ENCODE results near the gene TMPRSS4. TPM values are rescaled to one million over a fixed set of nuclear protein-coding genes. Genes with fewer than 3 reads are reported as not detected.
A peak's percentile ranks its signal among the peaks of the same experiment; 100 is the strongest.
"Not testable (repeated sequence)": the region's sequence is repeated elsewhere in the genome, so short reads cannot be mapped to it uniquely, and the experiment has no call there.

TMPRSS4 gene
- total and polyA plus RNA-seq, 4 donors = 0.96 to 6.5 TPM; not detected in 2

DNA sequence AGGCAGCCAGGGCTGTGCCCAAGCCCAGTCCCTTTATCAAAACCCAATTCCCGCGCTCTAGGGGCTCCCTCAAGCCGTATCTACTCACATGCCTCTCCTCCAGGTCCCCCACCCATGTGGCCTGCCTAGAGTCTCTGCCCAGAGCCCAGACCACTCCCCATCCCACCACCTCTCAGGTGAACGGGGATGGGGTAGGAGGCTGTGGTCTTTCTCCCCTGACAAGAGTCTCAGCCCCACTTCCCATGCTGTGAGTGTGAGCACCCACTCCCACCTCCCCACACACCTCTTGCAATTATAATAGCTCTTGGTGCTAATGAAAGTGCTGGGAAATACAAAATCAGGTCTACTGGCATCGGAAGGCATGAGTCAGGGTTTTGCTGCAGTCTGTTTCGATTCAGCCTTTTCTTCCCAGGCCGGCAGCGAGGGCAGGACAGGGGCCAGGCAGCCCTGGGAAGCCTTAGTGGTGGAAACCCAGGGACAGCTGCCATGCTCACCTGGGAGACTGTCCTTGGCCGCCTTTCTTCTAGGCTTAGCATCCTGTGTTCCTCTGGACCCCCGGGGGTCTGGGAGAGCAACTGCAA lies 16.7 kb upstream of the TMPRSS4 start:
- ATAC-seq (ENCODE audit: low FRiP score) (peak; percentile 8), DNase-seq (peak in 1 of 2 donors; percentile 64)
- H3K27me3 ChIP-seq (ENCODE audit: control insufficient read depth in 1 of 2, insufficient read depth in 2 of 2, low read length in 1 of 2) = no peaks in the 10 kb centered on the region

DNA sequence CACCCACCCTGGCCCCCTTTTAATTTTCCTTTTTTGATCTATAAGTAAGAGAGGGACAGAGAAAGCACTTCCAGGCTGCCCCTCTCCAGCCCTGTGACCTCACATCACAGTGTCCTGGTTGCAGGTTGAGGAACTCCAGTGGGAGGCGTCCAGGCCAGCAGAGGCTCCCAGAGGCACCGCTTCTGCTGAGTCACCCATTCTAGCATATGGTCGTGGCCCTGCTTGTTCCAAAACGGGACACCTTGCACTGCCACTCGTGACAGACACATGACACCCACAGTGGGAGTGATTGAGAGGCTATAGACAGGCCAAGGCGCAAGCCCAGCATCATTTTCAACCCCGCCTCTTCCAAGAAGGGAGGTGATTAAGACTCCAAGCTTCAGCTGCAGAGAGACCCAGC lies 16.0 kb upstream of the TMPRSS4 start:
- Histone ChIP-seq H3K4me1 (ENCODE audit: control insufficient read depth in 1 of 2, insufficient read depth in 2 of 2, low read length in 2 of 2) (no peaks in the 10 kb centered on the region), H3K36me3 (ENCODE audit: control insufficient read depth in 1 of 2, insufficient read depth in 2 of 2, low read length in 1 of 2) (no peaks in the 10 kb centered on the region), H3K4me3 (ENCODE audit: low read length in 2 of 2) (no peak overlapping the region), H3K9me3 (ENCODE audit: control insufficient read depth, low read length) (no peaks in the 10 kb centered on the region), H3K27me3 (ENCODE audit: control insufficient read depth in 1 of 2, insufficient read depth in 2 of 2, low read length in 1 of 2) (no peaks in the 10 kb centered on the region), H3K27ac (ENCODE audit: low read depth in 1 of 2, low read length in 2 of 2) (no peak overlapping the region)
- ATAC-seq (ENCODE audit: low FRiP score) (no peak), DNase-seq (peak; percentile 45 to 76)
- intact Hi-C loops (cut with DNase I) = no loop called here
- 50 to 51% methylated on average over 7 of the region's 7 CpGs for WGBS, 2 donors

More for the DNA sequence above, 16.7 kb upstream of the TMPRSS4 start:
- Histone ChIP-seq H3K27ac (ENCODE audit: low read depth in 1 of 2, low read length in 2 of 2) (no peak overlapping the region), H3K9me3 (ENCODE audit: control insufficient read depth, low read length) (no peaks in the 10 kb centered on the region), H3K4me3 (ENCODE audit: low read length in 2 of 2) (no peak overlapping the region), H3K4me1 (ENCODE audit: control insufficient read depth in 1 of 2, insufficient read depth in 2 of 2, low read length in 2 of 2) (no peaks in the 10 kb centered on the region), H3K36me3 (ENCODE audit: control insufficient read depth in 1 of 2, insufficient read depth in 2 of 2, low read length in 1 of 2) (no peaks in the 10 kb centered on the region)
- intact Hi-C loops (cut with DNase I) = no loop called here
- WGBS, 2 donors = 77 to 86% methylated on average over 8 to 10 of the region's 10 CpGs

DNA sequence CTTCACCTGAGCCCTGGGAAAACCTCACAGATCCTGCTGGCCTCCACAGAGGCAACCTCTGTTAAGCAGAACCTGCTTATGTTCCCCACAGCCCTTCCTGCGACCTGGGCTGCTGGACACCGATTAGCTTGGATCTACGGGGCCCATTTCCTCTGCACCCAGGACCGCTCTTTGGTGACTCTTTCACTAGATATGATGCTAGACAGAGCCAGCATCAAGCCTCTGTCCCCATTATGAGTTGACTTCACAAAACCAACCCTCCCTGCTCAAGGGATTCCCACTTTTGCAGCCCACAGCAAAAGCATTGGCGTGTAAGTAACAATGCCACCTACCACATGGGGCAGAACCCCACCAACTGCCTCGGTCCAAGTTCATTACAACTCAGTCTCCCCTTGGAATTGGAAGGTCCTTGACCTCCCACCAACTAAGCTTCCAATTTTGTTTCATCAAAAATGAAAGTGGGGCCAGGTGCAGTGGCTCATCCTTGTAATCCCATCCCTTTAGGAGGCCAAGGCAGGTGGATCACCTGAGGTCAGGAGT lies 15.2 kb upstream of the TMPRSS4 start:
- H3K27me3 ChIP-seq (ENCODE audit: control insufficient read depth in 1 of 2, insufficient read depth in 2 of 2, low read length in 1 of 2) = no peaks in the 10 kb centered on the region
- H3K4me1 ChIP-seq (ENCODE audit: control insufficient read depth in 1 of 2, insufficient read depth in 2 of 2, low read length in 2 of 2) = no peaks in the 10 kb centered on the region
- ATAC-seq (ENCODE audit: low FRiP score) = no peak
- no peak overlapping the region for H3K27ac ChIP-seq (ENCODE audit: low read depth in 1 of 2, low read length in 2 of 2)
- no peaks in the 10 kb centered on the region for H3K9me3 ChIP-seq (ENCODE audit: control insufficient read depth, low read length)
- H3K4me3 ChIP-seq (ENCODE audit: low read length in 2 of 2) = no peak overlapping the region
- H3K36me3 ChIP-seq (ENCODE audit: control insufficient read depth in 1 of 2, insufficient read depth in 2 of 2, low read length in 1 of 2) = no peaks in the 10 kb centered on the region
- intact Hi-C loops (cut with DNase I) = no loop called here
- WGBS, 2 donors = 90 to 96% methylated on average over 6 of the region's 6 CpGs
- DNase-seq = peak in 1 of 2 donors; percentile 44

DNA sequence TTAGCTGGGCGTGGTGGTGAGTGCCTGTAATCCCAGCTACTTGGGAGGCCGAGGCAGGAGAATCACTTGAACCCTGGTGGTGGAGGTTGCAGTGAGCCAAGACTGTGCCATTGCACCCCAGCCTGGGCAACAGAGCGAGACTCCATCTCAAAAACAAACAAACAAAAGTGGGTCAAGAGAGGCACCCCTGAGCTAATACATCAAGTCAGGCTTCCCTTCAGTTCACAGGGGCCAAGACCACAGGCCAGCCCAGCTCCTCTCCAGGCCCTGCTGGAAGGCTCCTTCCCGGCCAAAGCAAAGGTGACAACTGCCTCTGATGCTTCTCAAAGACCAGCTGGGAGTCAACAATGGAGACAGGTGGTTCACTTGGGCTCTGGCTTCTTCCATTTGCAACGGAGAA lies 14.7 kb upstream of the TMPRSS4 start:
- H3K4me1 ChIP-seq (ENCODE audit: control insufficient read depth in 1 of 2, insufficient read depth in 2 of 2, low read length in 2 of 2); H3K4me3 ChIP-seq (ENCODE audit: low read length in 2 of 2); H3K27me3 ChIP-seq (ENCODE audit: control insufficient read depth in 1 of 2, insufficient read depth in 2 of 2, low read length in 1 of 2); H3K9me3 ChIP-seq (ENCODE audit: control insufficient read depth, low read length); intact Hi-C loops (cut with DNase I); H3K36me3 ChIP-seq (ENCODE audit: control insufficient read depth in 1 of 2, insufficient read depth in 2 of 2, low read length in 1 of 2); H3K27ac ChIP-seq (ENCODE audit: low read depth in 1 of 2, low read length in 2 of 2); ATAC-seq (ENCODE audit: low FRiP score): not testable (repeated sequence)
- peak in 1 of 2 donors; percentile 24 for DNase-seq
- WGBS, 2 donors = 88 to 90% methylated on average over 5 of the region's 5 CpGs

DNA sequence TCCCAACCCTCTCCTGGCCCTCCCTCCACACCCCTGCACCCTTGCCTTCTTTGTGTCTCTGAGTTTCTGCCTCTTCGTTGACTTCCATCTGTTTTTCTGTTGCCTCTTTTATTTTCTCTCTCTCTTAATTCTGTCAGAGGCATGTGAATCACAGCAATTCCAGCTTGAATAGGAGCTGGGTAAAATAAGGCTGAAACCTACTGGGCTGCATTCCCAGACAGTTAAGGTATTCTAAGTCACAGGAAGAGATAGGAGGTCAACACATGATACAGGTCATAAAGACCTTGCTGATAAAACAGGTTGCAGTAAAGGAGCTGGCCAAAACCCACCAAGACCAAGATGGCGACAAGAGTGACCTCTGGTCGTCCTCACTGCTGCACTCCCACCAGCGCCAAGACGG lies 14.2 kb upstream of the TMPRSS4 start:
- H3K36me3 ChIP-seq (ENCODE audit: control insufficient read depth in 1 of 2, insufficient read depth in 2 of 2, low read length in 1 of 2); H3K4me3 ChIP-seq (ENCODE audit: low read length in 2 of 2); H3K27me3 ChIP-seq (ENCODE audit: control insufficient read depth in 1 of 2, insufficient read depth in 2 of 2, low read length in 1 of 2); H3K4me1 ChIP-seq (ENCODE audit: control insufficient read depth in 1 of 2, insufficient read depth in 2 of 2, low read length in 2 of 2); intact Hi-C loops (cut with DNase I); H3K27ac ChIP-seq (ENCODE audit: low read depth in 1 of 2, low read length in 2 of 2); ATAC-seq (ENCODE audit: low FRiP score); H3K9me3 ChIP-seq (ENCODE audit: control insufficient read depth, low read length); DNase-seq: not testable (repeated sequence)
- WGBS, 2 donors = 87 to 92% methylated on average over 5 of the region's 5 CpGs

DNA sequence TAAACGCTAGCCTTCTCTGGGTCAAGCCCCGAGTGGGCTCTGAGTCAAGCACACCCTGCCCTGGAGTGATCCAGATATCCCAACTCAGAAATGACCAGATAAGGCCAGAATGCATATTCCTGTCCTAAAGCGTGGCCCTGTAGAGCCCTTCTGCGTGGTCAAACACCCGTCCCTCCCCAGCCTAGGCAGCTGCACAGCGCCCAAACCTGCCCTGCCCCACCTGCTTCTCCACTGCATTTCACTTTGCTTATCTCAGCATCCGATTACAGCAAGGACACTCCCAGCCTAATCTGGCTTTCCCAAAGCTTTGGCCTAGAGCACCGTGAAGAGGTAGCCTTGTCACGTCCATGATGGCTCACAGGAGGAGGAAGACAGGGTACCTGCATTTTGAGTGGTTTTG lies 11.9 kb upstream of the TMPRSS4 start:
- Histone ChIP-seq H3K36me3 (ENCODE audit: control insufficient read depth in 1 of 2, insufficient read depth in 2 of 2, low read length in 1 of 2) (no peaks in the 10 kb centered on the region), H3K27ac (ENCODE audit: low read depth in 1 of 2, low read length in 2 of 2) (no peak overlapping the region), H3K4me3 (ENCODE audit: low read length in 2 of 2) (no peak overlapping the region), H3K4me1 (ENCODE audit: control insufficient read depth in 1 of 2, insufficient read depth in 2 of 2, low read length in 2 of 2) (no peaks in the 10 kb centered on the region), H3K9me3 (ENCODE audit: control insufficient read depth, low read length) (no peaks in the 10 kb centered on the region), H3K27me3 (ENCODE audit: control insufficient read depth in 1 of 2, insufficient read depth in 2 of 2, low read length in 1 of 2) (no peaks in the 10 kb centered on the region)
- 84 to 87% methylated on average over 9 of the region's 9 CpGs for WGBS, 2 donors
- no peak for ATAC-seq (ENCODE audit: low FRiP score)
- intact Hi-C loops (cut with DNase I) = no loop called here
- DNase-seq = peak in 1 of 2 donors; percentile 32

DNA sequence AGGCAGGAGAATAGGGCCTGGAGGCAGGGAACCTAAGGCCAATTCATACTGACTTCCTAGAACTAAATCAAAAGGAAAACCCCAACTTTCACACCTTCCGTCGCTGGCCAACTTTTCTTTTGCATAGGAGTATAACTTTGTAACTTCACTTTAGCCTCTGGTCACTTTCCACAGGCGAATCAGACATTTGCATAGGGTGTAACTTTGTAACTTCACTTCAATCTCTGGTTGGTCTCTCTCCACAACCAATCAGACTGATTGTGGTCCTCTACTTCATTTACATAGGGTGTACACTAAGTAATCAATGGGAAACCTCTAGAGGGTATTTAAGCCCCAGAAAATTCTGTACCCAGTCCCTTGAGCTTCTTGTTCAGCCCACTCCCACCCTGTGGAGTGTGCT lies 11.5 kb upstream of the TMPRSS4 start:
- DNase-seq (no peak), ATAC-seq (ENCODE audit: low FRiP score) (no peak)
- Histone ChIP-seq H3K27ac (ENCODE audit: low read depth in 1 of 2, low read length in 2 of 2) (no peak overlapping the region), H3K27me3 (ENCODE audit: control insufficient read depth in 1 of 2, insufficient read depth in 2 of 2, low read length in 1 of 2) (no peaks in the 10 kb centered on the region), H3K36me3 (ENCODE audit: control insufficient read depth in 1 of 2, insufficient read depth in 2 of 2, low read length in 1 of 2) (no peaks in the 10 kb centered on the region), H3K4me3 (ENCODE audit: low read length in 2 of 2) (no peak overlapping the region), H3K9me3 (ENCODE audit: control insufficient read depth, low read length) (no peaks in the 10 kb centered on the region), H3K4me1 (ENCODE audit: control insufficient read depth in 1 of 2, insufficient read depth in 2 of 2, low read length in 2 of 2) (no peaks in the 10 kb centered on the region)
- intact Hi-C loops (cut with DNase I) = no loop called here
- 79 to 82% methylated on average over 3 of the region's 3 CpGs for WGBS, 2 donors

DNA sequence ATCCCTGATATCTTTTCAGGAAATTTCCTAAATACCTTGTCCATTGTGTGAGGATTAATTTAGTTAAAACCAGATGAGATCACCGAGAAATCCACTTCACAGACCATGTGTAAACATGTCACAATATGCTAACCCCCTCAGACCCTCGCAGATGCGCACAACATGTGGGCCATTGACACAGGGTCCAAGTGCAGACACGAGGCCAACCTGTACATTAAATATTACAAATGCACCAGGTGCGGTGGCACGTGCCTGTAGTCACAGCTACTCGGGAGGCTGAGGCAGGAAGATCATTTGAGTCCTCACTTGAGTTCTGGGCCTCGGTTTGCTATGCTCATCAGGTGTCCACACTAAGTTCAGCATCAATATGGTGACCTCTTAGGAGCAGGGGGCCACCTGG lies 9.9 kb upstream of the TMPRSS4 start:
- H3K36me3 ChIP-seq (ENCODE audit: control insufficient read depth in 1 of 2, insufficient read depth in 2 of 2, low read length in 1 of 2) = no peaks in the 10 kb centered on the region
- WGBS, 2 donors = 81 to 82% methylated on average over 8 of the region's 8 CpGs
- no peaks in the 10 kb centered on the region for H3K27me3 ChIP-seq (ENCODE audit: control insufficient read depth in 1 of 2, insufficient read depth in 2 of 2, low read length in 1 of 2)
- no peak overlapping the region for H3K4me3 ChIP-seq (ENCODE audit: low read length in 2 of 2)
- no peak overlapping the region for H3K27ac ChIP-seq (ENCODE audit: low read depth in 1 of 2, low read length in 2 of 2)
- peak; percentile 24 to 40 for DNase-seq
- intact Hi-C loops (cut with DNase I) = no loop called here
- no peaks in the 10 kb centered on the region for H3K9me3 ChIP-seq (ENCODE audit: control insufficient read depth, low read length)
- H3K4me1 ChIP-seq (ENCODE audit: control insufficient read depth in 1 of 2, insufficient read depth in 2 of 2, low read length in 2 of 2) = no peaks in the 10 kb centered on the region
- ATAC-seq (ENCODE audit: low FRiP score) = no peak

DNA sequence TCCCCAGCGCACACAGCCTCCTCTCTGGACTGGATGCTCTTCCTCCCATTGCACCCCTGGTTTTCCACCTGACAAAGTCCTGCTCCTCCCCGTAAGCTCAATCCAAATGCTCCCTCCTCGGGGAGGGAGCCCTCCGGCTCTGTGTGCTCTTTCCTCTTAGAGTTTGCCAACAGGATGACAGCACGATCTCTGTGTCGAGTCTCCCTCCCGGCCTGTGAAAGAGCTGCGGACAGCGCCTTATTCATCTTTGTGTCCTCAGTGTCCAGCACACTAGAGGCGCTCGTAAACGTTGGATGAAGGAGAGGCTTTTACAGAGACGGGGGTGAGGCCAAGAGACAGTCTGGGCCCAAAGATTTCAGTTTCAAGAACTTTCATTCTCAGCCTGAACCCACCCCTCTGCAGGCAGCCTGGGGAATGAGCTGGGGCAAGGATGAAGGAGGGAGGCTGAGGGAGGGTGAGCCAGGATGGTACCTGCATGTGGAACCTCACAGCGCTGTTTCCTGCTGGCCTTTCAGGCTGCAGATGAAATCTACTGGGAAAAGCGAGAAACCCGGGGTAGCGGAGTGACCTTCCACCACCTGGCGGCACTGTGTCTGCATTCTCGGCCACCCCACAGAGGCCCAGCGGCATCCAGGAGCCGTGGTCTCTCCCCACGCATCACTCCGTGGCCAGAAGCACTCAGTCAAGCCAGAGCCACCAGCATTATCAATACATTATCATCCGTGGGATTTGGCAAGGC lies 8.5 kb upstream of the TMPRSS4 start:
- Histone ChIP-seq H3K9me3 (ENCODE audit: control insufficient read depth, low read length) (no peaks in the 10 kb centered on the region), H3K4me1 (ENCODE audit: control insufficient read depth in 1 of 2, insufficient read depth in 2 of 2, low read length in 2 of 2) (no peaks in the 10 kb centered on the region), H3K4me3 (ENCODE audit: low read length in 2 of 2) (no peak overlapping the region), H3K36me3 (ENCODE audit: control insufficient read depth in 1 of 2, insufficient read depth in 2 of 2, low read length in 1 of 2) (no peaks in the 10 kb centered on the region), H3K27me3 (ENCODE audit: control insufficient read depth in 1 of 2, insufficient read depth in 2 of 2, low read length in 1 of 2) (no peaks in the 10 kb centered on the region), H3K27ac (ENCODE audit: low read depth in 1 of 2, low read length in 2 of 2) (no peak overlapping the region)
- WGBS, 2 donors = 56 to 62% methylated on average over 24 of the region's 24 CpGs
- peak; percentile 30 to 57 for DNase-seq
- ATAC-seq (ENCODE audit: low FRiP score) = no peak
- intact Hi-C loops (cut with DNase I) = no loop called here

All from aorta (tissue), 5 donors.